ENCODE data around the gene ZNF367.
A peak's percentile ranks its signal among the peaks of the same experiment; 100 is the strongest.
"Not testable (repeated sequence)": the region's sequence is repeated elsewhere in the genome, so short reads cannot be mapped to it uniquely, and the experiment has no call there.

Gene ZNF367

DNA sequence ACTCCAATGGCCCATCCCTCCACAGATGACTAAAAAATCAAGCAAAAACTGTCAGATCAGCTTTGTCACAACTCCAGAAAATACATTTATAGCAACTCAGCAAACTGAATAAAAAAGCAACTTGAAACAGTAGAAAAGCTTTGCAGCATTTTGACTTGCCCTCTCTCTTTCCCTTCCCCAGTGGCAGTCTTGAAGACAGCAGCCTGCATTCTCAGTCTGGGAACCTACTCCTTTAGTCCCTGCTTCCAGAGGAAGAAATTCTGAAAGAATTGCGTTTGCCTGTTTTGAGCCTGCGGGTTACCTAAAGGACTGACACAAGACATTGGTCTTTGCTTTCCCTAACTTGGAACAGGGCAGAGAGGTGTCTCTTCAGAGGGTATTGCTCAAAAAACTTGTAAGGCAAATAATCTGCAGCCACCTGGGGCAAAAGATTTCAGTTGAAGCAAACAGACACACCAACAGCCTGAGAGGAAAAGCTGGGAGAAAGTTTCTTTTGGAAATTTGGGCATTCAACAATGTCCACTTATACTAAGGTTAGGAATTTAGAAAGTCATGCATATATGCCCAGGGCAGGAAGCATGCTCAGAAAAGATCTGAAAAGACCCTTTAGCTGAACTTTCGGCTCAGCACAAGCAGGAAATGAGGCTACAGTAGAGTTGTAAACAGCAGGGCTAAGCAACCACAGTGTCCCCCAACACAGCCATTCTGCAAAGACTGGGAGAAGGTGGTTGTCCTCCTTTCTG is 19.4 kb downstream of the ZNF367 start:
- no peak for DNase-seq

GRCh38 chr9:96395964-96396363 is 22.2 kb downstream of the ZNF367 start:
- DNase-seq, result no peak

- no peak for DNase-seq
Observed at GRCh38 chr9:96394832-96395496, 23.2 kb downstream of the ZNF367 start.

- DNase-seq, result no peak
Observed at GRCh38 chr9:96392263-96392662, 25.9 kb downstream of the ZNF367 start.

DNA sequence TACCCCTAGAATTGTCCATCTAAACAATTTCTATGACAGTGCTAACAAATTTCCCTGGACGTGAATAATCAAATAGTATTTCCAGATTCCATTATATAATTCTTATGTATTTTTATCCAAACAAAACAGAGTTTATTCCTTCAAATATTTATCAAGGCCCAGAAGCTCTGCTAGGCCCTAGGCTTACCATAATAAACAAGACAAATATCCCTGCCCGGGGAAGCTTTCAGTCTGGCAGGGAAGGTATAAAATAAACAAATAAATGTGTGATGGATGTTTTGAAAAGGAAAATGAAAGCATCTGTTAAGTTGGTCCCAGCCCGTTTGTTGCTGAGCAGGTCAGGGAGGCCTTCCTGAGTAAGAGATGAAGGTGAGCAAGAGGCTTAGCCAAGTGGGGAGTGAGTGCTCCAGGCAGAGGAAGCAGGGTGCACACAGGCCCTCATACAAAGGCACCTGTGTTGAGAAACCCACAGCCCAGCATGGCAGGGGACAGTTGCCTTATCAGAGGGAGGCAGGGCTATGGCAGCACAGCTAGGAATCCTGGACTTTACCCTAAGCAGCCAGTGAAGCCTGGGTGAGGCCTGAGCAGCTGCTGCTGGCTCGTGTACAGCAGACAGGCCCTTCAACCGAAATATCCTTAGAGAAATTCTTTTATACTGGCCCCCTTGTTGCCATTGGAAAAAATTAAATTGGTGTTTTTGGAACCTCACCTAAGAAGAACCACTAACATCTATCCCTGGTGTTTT is 27.0 kb downstream of the ZNF367 start:
- DNase-seq, result no peak

GRCh38 chr9:96388144-96388543 is 30.0 kb downstream of the ZNF367 start:
- no peak for DNase-seq

GRCh38 chr9:96386157-96386556 is 32.0 kb downstream of the ZNF367 start:
- DNase-seq, result no peak

DNA sequence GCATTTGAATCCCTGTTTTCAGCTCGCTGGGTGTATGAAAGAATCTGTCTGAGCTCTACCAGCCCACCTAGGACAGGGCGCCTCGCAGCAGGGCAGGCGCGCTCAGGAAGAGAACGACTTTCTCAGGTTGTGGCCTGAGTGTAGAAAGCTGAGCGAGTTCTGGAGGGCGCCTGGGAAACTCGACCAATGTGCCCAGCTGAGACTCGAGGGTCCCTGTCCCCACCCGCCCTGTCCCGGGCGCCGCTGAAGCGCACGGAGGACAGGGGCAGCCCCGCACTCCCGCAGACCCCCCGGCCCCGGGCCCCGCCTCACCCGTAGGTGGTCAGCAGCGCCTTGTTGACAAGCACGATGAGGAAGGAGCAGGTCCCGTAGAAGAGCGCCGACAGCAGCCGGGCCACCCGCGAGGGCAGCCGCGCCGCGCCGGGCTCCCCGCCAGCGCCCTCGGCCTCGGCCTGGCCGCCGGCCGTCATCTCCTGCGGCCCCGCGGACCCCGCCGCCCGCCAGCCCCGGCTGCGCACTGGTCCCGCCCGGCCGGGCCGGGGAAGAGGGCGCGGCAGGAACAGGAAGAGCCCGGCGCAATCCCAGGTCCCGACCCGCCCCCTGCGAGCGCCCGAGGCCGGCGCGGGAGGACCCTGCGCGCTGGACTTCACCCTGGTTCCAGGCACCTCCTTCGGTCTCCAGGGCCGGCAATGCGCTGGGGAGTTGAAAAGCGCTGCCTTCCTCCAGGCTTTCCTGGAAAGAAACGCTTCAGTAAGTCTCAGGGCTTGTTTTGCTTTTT is 34.8 kb downstream of the ZNF367 start, which contains the start of gene SLC35D2:
TSS of gene SLC35D2 (minus strand) at position 547 of the 778 bp plus-strand sequence. CDS start at position 470, 77 bp downstream.
- peak; percentile 23 to 29 for DNase-seq

DNA sequence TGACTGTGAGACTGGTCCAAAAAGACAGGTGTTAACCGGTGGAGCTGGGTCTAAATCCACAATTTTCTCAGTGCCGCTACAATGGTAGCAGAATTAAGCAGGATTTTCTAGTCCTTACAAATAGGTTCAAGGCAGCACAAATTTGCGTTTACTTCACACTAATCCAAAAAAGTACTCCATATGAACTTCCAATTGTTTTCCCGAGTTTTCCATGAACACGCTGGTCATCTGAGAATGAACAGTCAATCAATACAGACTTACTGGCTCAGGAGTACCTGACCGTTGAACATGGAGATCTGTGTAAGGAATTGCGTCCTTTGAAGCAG is 35.4 kb downstream of the ZNF367 start:
- DNase-seq, result no peak

DNA sequence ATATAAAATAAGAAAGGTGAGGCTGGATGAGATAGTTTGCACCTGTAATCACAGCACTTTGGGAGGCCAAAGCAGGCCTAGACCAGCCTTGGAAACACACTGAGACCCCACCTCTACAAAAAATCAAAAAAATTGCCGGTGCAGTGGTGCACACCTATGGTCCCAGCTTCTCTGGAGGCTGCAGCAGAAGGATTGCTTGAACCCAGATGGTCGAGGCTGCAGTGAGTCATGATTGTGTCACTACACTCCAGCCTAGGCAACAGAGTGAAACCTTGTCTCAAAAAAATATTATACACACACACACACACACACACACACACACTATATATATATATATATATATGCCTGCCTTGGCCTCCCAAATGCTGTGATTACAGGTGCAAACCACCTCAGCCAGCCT is 36.0 kb downstream of the ZNF367 start:
- DNase-seq, result no peak

GRCh38 chr9:96381696-96382095 is 36.5 kb downstream of the ZNF367 start:
- no peak for DNase-seq

- DNase-seq, result no peak
Observed at GRCh38 chr9:96381125-96381524, 37.0 kb downstream of the ZNF367 start.

DNA sequence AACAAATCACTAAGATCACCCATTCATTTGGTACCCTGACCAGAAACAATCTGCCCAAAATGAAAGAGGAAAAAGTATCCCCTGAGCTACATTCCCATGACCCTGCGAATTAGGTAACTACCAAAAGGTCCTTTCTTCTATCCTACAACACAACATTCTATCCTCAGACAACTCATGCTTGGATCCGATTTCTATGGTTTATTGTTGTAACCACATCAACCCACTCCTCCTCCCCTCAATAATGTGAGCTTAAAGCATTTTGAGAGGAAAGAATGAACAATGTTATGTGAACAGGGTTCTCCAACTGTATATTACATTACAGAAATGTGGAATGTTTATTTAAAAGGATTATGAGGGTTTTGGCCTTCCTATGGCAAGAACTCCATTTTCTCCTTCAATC is 38.7 kb downstream of the ZNF367 start:
- DNase-seq, result no peak

DNA sequence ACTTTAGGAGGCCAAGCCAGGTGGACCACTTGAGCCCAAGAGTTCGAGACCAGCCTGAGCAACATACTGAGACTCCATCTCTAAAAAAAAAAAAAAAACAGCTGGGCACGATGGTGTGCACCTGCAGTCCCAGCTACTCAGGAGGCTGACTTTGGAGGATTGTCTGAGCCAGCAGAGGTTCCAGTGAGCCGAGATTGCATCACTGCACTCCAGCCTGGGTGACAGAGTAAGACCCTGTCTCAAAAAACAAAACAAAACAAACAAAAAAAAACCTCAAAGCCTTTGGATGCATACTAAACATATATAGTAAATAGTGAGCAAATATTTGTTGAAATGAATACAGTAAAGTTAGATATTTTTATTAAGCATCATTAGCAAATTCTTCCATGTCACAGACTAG is 40.0 kb downstream of the ZNF367 start:
- DNase-seq, result no peak

DNA sequence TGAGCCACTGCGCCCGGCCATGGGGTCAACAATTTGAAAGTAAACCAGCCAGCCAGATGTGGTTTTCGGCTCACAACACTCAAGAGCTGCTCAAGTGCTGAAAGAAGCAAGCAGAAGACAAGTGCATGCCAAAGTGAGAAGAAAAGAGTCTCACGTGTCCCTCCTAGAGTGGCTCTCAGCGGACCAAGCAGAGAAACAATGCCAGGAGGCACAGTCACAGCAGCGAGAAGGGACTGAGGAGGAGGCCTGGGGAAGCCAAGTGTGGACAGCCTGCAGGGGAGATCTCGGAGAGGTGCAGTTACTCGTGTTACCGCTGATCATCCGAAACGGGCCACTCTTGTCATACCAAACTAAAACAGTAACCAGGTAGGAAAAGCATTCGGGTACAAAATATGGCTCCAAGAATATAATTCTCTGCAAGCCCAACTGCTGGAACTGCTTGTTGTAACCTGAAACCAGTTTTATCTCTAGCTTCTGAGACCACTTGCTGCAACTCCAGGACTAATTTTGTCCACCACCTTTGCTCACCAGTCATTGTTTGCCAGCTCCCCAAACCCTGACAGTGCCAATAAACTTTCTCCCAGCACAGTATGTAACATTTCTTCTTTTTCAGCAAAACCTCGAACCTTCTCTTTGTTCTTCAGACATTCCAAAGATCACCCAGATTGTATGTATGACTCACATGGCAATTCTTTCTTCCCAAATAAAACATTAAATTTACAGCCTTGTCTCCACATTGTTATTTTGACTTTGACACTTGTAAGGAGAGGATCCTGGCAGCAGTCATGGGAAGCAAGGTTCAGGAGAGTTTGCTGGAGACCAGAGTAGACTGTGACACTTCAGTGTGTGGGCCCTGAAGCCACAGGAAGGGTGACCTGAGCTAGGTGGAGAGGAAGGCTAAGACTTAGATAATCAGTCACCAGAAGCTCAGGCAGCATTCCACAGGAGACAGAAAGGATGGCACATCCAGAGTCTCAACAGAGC is 41.0 kb downstream of the ZNF367 start:
- DNase-seq, result no peak

DNA sequence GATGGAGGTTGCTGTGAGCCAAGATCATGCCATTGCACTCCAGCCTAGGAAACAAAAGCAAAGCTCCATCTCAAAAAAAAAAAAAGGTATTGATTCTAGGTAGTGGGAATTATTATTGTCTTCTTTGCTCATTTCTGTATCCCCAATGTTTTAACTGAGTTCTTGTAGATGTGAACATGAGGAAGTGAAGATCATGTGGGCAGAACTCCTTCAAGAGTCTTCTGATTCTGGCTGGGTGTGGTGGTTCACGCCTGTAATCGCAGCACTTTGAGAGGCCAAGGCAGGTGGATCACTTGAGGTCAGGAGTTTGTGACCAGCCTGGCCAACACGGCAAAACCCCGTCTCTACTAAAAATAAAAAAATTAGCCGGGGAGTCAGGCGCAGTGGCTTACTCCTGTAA is 42.7 kb downstream of the ZNF367 start:
- DNase-seq, result not testable (repeated sequence)

GRCh38 chr9:96367943-96368342 is 50.2 kb downstream of the ZNF367 start:
- DNase-seq, result no peak

DNA sequence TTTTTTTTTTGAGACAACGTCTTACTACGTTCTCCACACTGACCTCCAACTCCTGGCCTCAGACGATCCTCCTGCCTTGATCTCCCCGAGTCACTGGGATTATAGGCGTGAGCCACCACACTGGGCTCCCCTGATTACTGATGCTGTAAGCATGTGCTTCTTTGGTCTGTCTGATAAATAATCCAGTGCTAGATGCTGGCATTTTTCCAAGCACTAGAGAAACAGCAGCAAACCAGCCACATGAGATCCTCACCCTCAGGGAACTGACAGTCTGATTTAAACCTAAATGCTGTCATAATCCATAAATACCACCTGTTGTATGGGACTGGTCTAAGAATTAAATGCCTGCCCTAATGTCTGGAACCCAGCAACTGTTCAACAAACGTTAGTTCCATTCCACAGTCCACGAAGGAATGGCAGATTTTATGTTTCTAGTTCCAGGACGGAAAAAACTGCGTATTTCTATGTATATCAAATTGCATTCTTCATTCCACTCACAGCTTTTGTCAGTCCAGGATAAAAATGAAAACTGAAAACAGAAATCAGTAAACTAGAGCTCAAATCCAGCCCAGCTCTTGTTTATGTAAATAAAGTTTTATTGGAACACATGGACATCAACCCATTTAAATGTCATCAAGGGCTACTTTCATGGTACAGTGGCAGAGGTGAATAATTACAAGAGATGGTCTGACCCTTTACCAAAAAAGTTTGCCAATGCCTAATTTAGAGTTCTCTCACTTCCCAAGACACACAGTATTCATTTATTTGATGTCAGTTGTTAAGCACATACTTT is 54.8 kb downstream of the ZNF367 start:
- no peak for DNase-seq

- not testable (repeated sequence) for DNase-seq
Observed at GRCh38 chr9:96362119-96362518, 56.1 kb downstream of the ZNF367 start.

GRCh38 chr9:96361668-96362067 is 56.5 kb downstream of the ZNF367 start:
- DNase-seq, result no peak

DNA sequence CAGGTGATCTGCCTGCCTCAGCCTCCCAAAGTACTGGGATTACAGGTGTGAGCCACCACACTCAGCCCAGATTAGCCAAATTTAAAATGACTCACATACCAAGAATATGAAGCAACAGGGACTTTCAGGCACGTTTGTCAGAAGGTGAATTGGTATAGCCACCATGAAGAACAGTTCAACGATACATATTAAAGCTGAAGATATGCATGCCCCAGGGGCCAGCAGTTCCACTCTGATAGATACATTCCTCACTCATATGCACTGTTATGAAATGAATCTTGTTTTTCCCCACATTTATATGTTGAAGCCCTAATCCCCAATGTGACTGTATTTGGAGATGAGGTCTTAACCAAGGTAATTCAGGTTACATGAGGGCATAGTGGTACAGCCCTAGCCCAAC is 57.2 kb downstream of the ZNF367 start:
- no peak for DNase-seq

Measured in Kasumi-1 (cell line).